HUES48 (cell line): ENCODE data around the gene CCDC126.

Source experiments
- H3K27ac ChIP-seq: one replicate; pipeline ENCODE4 v1.7.0; 2013; ENCODE audit warnings: low read depth, low read length, inconsistent platforms
- H3K27me3 ChIP-seq: 2 replicates; pipeline ENCODE4 v1.6.1; 2013; ENCODE audit warnings: mild to moderate bottlenecking, low read length; ENCODE audit not compliant: control insufficient read depth, insufficient read depth
- H3K36me3 ChIP-seq: 2 replicates; pipeline ENCODE4 v1.6.1; 2013; ENCODE audit warnings: low read length; ENCODE audit not compliant: control insufficient read depth, insufficient read depth
- H3K4me1 ChIP-seq: 2 replicates; pipeline ENCODE4 v1.6.1; 2013; ENCODE audit warnings: mild to moderate bottlenecking, low read length; ENCODE audit not compliant: control insufficient read depth, insufficient read depth
- H3K4me3 ChIP-seq: 2 replicates; pipeline ENCODE4 v1.5.1; 2013; ENCODE audit warnings: mild to moderate bottlenecking, low read depth, low read length
- H3K9ac ChIP-seq: 2 replicates; pipeline ENCODE4 v1.6.1; 2013; ENCODE audit warnings: mild to moderate bottlenecking, low read depth, low read length, moderate library complexity
- H3K9me3 ChIP-seq: 2 replicates; pipeline ENCODE4 v1.6.1; 2013; ENCODE audit warnings: low read length; ENCODE audit not compliant: control insufficient read depth, insufficient read depth

Gene CCDC126

DNA sequence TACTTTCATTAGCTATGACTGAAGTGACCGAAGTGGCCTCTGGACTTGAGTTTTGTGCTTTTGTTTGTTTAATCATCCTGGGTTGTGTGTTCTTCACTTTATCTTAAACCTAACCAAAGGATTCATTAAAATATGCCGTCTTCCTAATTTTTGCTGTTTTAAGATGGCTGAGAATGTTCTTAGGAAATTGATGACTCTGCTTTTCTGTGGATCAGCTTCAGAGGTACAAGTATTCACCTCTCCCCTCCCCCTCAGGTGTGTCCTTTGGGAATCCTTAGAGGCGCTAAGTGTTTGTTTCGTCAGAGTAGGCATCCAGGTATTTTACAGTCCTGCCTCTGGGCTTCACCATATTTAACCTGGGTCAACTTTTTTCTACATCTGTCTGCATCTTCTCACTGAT is 1.1 kb downstream of the CCDC126 start:
- peak overlapping the region; percentile 95 for H3K4me3 ChIP-seq
- no peaks in the 10 kb centered on the region for H3K9me3 ChIP-seq
- H3K27ac ChIP-seq = no peak overlapping the region
- peaks cover 16% of the 10 kb centered on the region for H3K4me1 ChIP-seq
- H3K27me3 ChIP-seq = peaks cover 17% of the 10 kb centered on the region
- H3K9ac ChIP-seq = no peak overlapping the region
- no peaks in the 10 kb centered on the region for H3K36me3 ChIP-seq

DNA sequence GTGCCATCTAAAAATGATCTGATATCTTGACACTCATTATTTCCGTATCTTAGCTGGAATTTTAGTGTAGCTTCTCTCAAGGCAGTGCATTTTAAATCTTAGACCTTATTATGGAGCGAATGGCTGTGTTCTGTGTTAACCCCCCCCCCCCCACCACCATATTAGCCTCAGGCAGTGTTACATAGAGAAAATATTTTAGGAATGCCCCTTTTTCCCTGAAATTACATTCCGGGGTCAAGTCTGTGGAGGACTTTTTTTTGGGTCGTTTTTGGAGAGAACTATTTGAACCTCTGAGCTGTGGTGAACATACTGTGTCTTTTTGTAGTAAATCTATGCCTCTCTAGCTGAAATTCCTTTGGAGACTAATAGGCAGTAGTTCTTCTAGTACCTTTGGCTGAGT is 3.1 kb downstream of the CCDC126 start:
- peaks cover 16% of the 10 kb centered on the region for H3K4me1 ChIP-seq

DNA sequence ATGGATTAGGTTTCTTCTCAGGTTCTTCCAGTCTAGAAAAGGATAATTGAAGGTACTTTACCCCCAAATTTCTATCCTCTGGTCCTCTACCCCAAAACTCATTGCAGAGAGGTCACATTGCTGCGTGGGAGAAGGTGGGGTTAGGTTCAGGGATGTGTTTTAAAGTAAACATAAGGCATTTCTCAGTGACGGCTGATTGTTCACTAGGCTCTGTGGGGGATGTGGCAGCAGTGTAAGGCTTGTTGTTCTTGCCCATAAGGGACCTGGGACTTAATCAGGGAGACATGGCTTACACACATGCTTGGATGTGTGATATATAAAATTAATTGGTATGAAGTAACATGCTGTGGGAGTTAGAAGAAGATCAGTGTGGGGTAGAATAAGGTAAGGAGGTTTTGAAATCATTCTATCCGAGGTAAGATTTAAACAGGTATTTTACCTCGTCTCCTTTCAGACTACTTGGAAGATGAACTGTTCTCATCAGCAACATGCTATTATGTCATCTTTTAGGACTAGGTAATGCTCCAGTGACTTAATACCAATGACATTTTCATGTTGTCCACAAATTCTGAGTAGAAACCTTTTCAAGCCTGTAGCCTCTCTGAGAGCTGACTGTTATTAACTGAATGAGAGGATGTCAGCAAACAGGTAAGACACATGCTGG is 6.6 kb downstream of the CCDC126 start:
- Histone ChIP-seq H3K27ac (no peak overlapping the region), H3K9ac (no peak overlapping the region), H3K9me3 (no peaks in the 10 kb centered on the region), H3K27me3 (no peaks in the 10 kb centered on the region), H3K36me3 (no peaks in the 10 kb centered on the region), H3K4me1 (peaks cover 12% of the 10 kb centered on the region), H3K4me3 (no peak overlapping the region)

More for the DNA sequence above, 3.1 kb downstream of the CCDC126 start:
- Histone ChIP-seq H3K9me3 (no peaks in the 10 kb centered on the region), H3K36me3 (no peaks in the 10 kb centered on the region), H3K27me3 (peaks cover 17% of the 10 kb centered on the region), H3K9ac (no peak overlapping the region), H3K27ac (no peak overlapping the region), H3K4me3 (no peak overlapping the region)

DNA sequence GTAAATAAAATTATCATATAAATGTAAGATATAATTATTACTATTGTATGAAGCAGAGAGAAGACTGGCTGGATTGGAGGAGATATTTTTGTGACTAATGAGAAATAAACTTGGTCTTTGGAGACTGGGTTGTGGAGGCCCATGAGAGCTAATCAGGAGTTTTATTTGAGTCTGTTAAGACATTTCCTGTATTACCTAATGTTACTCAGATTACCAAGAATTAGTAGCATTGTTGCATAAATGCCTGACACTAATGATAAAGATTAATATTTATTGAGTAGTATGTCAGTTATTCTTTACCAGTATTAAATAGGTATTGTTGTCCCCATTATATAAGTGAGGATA is 7.1 kb downstream of the CCDC126 start:
- no peaks in the 10 kb centered on the region for H3K27me3 ChIP-seq
- peaks cover 8% of the 10 kb centered on the region; the same call in 1 of the 2 replicates for H3K4me1 ChIP-seq
- no peak overlapping the region for H3K4me3 ChIP-seq

GRCh38 chr7:23607130-23607529 is 9.9 kb downstream of the CCDC126 start:
- H3K9ac ChIP-seq = no peak overlapping the region
- no peaks in the 10 kb centered on the region for H3K9me3 ChIP-seq
- no peak overlapping the region for H3K4me3 ChIP-seq
- no peaks in the 10 kb centered on the region for H3K4me1 ChIP-seq
- no peaks in the 10 kb centered on the region for H3K27me3 ChIP-seq
- H3K27ac ChIP-seq = no peak overlapping the region
- H3K36me3 ChIP-seq = no peaks in the 10 kb centered on the region

More for the DNA sequence above, 7.1 kb downstream of the CCDC126 start:
- Histone ChIP-seq H3K27ac (no peak overlapping the region), H3K9ac (no peak overlapping the region), H3K36me3 (no peaks in the 10 kb centered on the region), H3K9me3 (no peaks in the 10 kb centered on the region)

GRCh38 chr7:23607866-23608265 is 10.7 kb downstream of the CCDC126 start:
- Histone ChIP-seq H3K4me1 (no peaks in the 10 kb centered on the region), H3K4me3 (no peak overlapping the region), H3K36me3 (no peaks in the 10 kb centered on the region), H3K27ac (no peak overlapping the region), H3K27me3 (no peaks in the 10 kb centered on the region), H3K9me3 (no peaks in the 10 kb centered on the region), H3K9ac (no peak overlapping the region)

GRCh38 chr7:23615331-23615730 is 18.1 kb downstream of the CCDC126 start:
- no peaks in the 10 kb centered on the region for H3K27me3 ChIP-seq
- 0 out of 2 replicates have a peak, but pooled peaks cover 7% of the 10 kb centered on the region for H3K9me3 ChIP-seq
- no peak overlapping the region for H3K4me3 ChIP-seq
- no peaks in the 10 kb centered on the region for H3K4me1 ChIP-seq
- no peaks in the 10 kb centered on the region for H3K36me3 ChIP-seq
- no peak overlapping the region for H3K27ac ChIP-seq
- H3K9ac ChIP-seq = no peak overlapping the region

- 0 out of 2 replicates have a peak, but pooled peaks cover 7% of the 10 kb centered on the region for H3K9me3 ChIP-seq
These were observed 19.4 kb downstream of the CCDC126 start for GRCh38 chr7:23616593-23616992.

GRCh38 chr7:23617482-23617881 is 20.3 kb downstream of the CCDC126 start:
- H3K27me3 ChIP-seq = no peaks in the 10 kb centered on the region
- no peaks in the 10 kb centered on the region for H3K4me1 ChIP-seq
- no peaks in the 10 kb centered on the region for H3K36me3 ChIP-seq
- 0 out of 2 replicates have a peak, but pooled peaks cover 7% of the 10 kb centered on the region for H3K9me3 ChIP-seq
- H3K4me3 ChIP-seq = no peak overlapping the region
- H3K9ac ChIP-seq = no peak overlapping the region
- H3K27ac ChIP-seq = no peak overlapping the region

More at GRCh38 chr7:23616593-23616992, 19.4 kb downstream of the CCDC126 start:
- Histone ChIP-seq H3K27me3 (no peaks in the 10 kb centered on the region), H3K9ac (no peak overlapping the region), H3K4me1 (no peaks in the 10 kb centered on the region), H3K36me3 (no peaks in the 10 kb centered on the region), H3K27ac (no peak overlapping the region), H3K4me3 (no peak overlapping the region)

DNA sequence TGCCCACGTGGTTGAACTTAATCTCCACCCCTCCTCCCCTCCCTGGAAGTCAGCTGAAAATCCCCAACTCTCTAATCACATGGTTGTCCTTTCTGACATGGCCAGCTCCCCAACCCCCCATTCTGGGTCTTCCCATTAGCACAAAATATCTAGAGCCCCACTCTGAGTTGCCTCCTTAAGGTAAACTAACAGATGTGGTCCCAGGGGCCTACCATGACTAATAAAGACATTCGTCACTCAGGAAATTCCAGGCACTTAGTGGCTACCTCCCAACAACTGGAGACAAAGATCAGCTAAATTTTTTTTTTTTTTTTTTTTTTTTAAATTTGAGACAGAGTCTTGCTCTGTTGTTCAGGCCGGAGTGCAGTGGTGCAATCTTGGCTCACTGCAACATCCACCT is 21.1 kb downstream of the CCDC126 start:
- H3K9me3 ChIP-seq = 0 out of 2 replicates have a peak, but pooled peaks cover 7% of the 10 kb centered on the region
- no peak overlapping the region for H3K27ac ChIP-seq
- H3K9ac ChIP-seq = no peak overlapping the region
- no peaks in the 10 kb centered on the region for H3K27me3 ChIP-seq
- H3K4me1 ChIP-seq = no peaks in the 10 kb centered on the region
- no peaks in the 10 kb centered on the region for H3K36me3 ChIP-seq
- no peak overlapping the region for H3K4me3 ChIP-seq

GRCh38 chr7:23619141-23619540 is 22.0 kb downstream of the CCDC126 start:
- Histone ChIP-seq H3K4me1 (no peaks in the 10 kb centered on the region), H3K36me3 (no peaks in the 10 kb centered on the region), H3K9me3 (0 out of 2 replicates have a peak, but pooled peaks cover 7% of the 10 kb centered on the region), H3K4me3 (no peak overlapping the region), H3K27ac (no peak overlapping the region), H3K27me3 (no peaks in the 10 kb centered on the region), H3K9ac (no peak overlapping the region)
